Measurements from ENCODE around the gene ACSBG1. TPM values are rescaled to one million over a fixed set of nuclear protein-coding genes. Genes with fewer than 3 reads are reported as not detected.

The ACSBG1 gene
- polyA plus RNA-seq, 1 donor from 2014 or later = 0.32 TPM

DNA sequence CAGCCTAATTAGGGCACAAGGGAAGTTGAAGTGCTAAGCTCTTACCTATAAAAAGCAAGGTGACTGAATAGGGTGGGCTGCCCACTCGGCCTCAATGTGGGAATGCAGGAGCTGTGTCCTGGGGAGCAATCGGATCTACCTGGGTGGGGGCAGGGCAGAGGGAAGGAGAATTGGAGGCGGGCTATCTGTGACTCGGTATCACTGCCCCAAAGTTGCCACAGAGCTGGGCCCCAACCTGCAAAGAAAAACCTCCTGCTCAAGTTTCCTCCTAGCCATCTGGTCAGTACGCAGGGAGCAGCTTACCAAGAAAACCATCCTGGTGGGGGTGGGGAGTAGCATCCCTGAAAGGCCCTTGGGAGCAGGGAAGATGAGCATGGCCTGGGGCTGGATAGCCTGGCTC, 113.8 kb downstream of the ACSBG1 start:
- no peaks in the 10 kb centered on the region for H3K9me3 ChIP-seq (ENCODE audit: low read length)
- H4K20me1 ChIP-seq (ENCODE audit: insufficient read depth) = no peaks in the 10 kb centered on the region
- H3K4me3 ChIP-seq (ENCODE audit: low read length) = no peak overlapping the region
- no peak overlapping the region for H2AFZ ChIP-seq (ENCODE audit: low read depth, low read length)
- H3K36me3 ChIP-seq (ENCODE audit: insufficient read depth, low read length) = no peaks in the 10 kb centered on the region
- no peaks in the 10 kb centered on the region for H3F3A ChIP-seq (ENCODE audit: insufficient read depth, low read length, poor library complexity, severe bottlenecking)
- TF ChIP-seq TAF1 (IDR thresholded peaks at IDR 0.05; ENCODE audit: low read depth) = no peak
- no peak overlapping the region for H3K4me2 ChIP-seq (ENCODE audit: low read length)
- no peak overlapping the region for H3K9ac ChIP-seq (ENCODE audit: low read length)
- H3K79me2 ChIP-seq (replicated peaks; ENCODE audit: insufficient read depth, low read length) = no peaks in the 10 kb centered on the region
- no peaks in the 10 kb centered on the region for H3K9me2 ChIP-seq (ENCODE audit: insufficient read depth, low read length)
- H3K27me3 ChIP-seq (ENCODE audit: insufficient read depth, low read depth, low read length) = no peaks in the 10 kb centered on the region
- H3K27ac ChIP-seq (ENCODE audit: low read length) = no peak overlapping the region

Other genes starting within 250 kb of the ACSBG1 start
- gene TBC1D2B, start 156.9 kb downstream of the ACSBG1 start, polyA plus RNA-seq = 8.8 and 9.4 TPM in 2 replicates
- not detected in 2 replicates for gene SH2D7, start 142.0 kb downstream of the ACSBG1 start, polyA plus RNA-seq
- 22.6 and 32.4 TPM in 2 replicates for gene CIB2, start 103.1 kb downstream of the ACSBG1 start, polyA plus RNA-seq
- 90.7 and 97.9 TPM in 2 replicates for gene IDH3A, start 85.2 kb downstream of the ACSBG1 start, polyA plus RNA-seq
- 0.66 TPM in 1 of 2 replicates, not detected in the other for gene DNAJA4, start 30.0 kb upstream of the ACSBG1 start, polyA plus RNA-seq
- 160 and 170 TPM in 2 replicates for gene SKIC8, start 65.0 kb upstream of the ACSBG1 start, polyA plus RNA-seq
- 7.0 and 8.7 TPM in 2 replicates for gene CRABP1, start 105.8 kb upstream of the ACSBG1 start, polyA plus RNA-seq
- 45.5 and 45.8 TPM in 2 replicates for gene IREB2, start 203.7 kb upstream of the ACSBG1 start, polyA plus RNA-seq